Fibroblast of gingiva (primary cell): Measurements from ENCODE around the gene AP3B1.
A peak's percentile ranks its signal among the peaks of the same experiment; 100 is the strongest.
"Not testable (repeated sequence)": the region's sequence is repeated elsewhere in the genome, so short reads cannot be mapped to it uniquely, and the experiment has no call there.

Experiments used
- DNase-seq: peaks from one replicate; pipeline ENCODE4 v3.0.0-alpha.2; 2011; ENCODE audit warnings: low read depth

The AP3B1 gene

DNA sequence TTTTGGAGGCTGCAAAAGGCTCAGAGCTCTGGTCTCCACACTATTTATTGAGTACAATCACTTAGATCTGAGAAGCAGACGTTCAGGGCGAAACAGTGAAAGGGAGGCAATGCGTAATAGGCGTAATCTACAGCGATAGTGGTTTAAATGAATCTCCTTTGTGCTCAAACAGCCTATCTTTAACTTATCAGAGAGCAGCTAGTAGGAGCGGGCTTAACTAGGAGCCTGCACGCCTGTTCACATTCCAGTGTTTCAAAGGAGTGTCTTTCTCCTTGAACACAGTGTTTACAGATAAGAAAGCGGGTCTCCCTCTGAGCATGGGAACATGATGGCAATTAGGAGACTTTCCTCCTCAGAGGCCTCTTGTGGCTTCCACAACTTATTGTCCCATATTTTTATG is 49.4 kb downstream of the AP3B1 start:
- DNase-seq: no peak

DNA sequence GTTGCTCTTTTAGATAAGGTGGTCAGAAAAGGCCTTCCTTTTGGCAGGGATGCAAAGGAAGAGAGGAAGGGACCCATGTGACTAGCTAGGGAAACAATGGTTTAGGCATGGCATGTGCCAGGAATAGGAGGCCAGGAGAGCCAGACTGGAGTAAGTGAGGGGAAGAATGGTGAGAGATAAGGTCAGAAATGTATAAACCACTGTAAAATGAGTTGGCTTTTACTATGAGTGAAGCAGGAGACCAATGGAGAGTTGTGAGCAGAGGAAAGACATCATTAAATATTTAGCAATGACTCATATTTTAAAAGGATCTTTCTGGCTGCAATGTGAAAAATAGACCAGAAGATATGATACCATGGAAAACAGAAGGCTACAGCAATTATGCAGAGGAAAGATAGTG is 50.9 kb downstream of the AP3B1 start:
- peak; percentile 23 for DNase-seq

DNA sequence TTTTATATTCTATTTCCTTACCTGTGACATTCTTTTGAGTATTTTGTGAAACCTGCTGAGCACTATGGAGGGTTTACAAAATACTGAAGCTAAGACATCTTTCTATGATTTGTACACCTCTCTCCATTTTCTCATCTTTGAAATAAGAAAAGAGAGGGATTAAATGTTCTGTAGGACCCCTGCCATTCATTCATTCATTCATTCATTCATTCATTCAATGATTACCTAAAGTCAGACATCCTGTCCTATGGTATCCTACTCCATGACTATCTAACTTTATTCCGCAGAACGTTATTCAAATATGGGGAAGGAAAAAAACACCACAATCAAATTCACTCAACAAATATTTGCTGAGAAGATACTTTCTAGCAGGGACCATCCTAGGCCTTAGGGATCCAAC is 51.4 kb downstream of the AP3B1 start:
- DNase-seq: no peak

DNA sequence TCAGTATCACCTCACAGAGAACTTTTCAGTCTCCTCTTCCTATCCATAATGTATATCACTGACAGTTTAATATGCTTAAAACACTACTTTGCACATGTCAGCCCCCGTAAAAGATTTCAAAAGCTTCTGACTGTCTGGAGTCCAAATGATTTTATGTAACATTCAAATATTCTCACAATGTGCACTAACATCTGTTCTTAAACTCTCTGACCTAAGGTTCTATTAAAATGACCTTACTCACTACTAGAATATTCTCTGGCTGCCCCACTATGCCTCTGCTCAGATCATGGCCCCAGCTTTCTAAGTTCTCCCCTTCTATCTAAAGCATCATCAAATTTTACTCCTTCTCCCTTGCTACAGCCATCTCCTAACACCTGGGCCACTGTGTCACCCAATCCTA is 52.5 kb downstream of the AP3B1 start:
- DNase-seq: no peak

DNA sequence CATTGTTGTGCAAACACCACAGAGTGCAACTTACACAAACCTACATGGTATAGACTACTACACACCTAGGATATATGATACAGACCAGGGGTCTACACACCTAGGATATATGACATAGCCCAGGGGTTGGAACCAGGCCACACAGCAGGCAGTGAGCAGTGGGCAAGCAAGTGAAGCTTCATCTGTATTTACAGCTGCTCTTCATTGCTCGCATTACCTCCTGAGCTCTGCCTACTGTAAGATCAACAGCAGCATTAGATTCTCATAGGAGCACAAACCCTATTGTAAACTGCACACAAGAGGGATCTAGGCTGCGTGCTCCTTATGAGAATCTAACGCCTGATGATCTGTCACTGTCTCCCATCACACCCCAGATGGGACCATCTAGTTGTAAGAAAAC is 56.6 kb downstream of the AP3B1 start:
- no peak for DNase-seq

DNA sequence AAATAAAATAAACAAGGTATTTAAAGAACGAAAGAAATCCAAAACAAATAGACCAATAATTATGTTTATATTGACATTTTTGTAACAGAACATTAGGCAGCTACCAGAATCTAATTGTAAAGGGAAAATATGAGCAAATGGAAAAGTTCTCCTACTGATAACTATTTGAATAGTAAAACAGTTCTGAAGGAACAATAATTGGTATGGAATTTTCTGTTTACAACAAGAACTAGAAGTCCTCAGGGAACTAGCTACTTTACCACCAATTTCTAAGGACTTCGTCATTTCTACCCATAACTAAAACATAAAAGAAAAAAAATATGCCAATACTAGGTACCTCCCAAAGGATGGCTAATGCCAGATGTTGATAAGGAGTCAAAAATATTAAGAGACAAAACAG is 58.5 kb downstream of the AP3B1 start:
- peak; percentile 62 for DNase-seq

DNA sequence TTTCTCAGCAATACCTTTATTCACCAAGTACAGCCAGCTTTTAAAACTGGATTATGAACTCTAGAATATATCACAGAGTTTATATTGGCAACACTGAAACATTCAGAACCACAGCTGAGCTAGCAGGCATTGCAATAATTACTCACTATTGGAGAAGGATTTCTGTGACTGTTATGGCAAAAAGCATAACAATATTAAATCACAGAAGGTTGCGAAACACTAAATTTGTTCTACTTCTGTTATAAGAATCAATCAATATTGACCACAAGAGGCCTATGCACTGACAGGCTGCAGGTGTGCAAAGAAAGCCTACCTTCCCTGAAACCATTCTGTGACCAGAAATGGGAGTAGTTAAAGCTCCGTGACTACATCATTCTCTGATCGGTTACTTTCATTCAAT is 59.2 kb downstream of the AP3B1 start:
- DNase-seq: peak; percentile 61

DNA sequence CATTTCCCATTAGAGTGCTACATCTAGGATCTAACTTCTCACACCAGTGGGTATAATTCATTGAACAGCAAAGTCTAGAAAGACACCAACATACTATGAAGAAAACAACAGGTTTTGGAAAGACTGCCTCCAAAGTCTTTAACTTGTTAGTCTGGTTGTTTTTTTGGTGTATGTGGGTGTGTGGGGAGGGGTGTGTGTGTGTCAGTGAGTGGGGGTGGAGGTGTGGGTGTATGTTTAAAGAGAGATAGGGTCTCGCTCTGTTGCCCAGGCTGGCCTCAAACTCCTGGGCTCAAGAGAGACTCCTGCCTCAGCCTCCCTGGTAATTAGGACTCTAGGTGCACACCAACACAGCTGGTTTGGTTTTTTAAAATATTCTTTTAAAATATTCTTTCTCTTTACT is 59.7 kb downstream of the AP3B1 start:
- no peak for DNase-seq

DNA sequence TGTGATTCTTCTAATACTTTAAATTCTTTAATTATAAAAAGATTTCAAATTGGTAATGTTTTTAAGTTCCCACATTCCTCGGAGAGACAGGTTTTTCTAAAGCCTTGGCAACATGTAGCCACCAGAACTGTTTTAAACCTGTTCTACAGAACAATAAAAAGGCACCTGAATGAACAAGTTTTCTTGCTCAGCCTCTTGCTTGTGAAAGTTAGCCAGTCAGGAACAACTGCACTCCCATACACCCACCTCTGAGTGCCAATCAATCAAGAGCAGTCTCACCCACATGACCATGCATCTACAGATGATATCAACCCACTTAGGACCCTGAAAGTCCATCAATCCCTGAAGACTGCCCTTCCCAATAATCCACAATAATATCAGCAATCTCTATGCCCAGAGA is 62.3 kb downstream of the AP3B1 start:
- no peak for DNase-seq

DNA sequence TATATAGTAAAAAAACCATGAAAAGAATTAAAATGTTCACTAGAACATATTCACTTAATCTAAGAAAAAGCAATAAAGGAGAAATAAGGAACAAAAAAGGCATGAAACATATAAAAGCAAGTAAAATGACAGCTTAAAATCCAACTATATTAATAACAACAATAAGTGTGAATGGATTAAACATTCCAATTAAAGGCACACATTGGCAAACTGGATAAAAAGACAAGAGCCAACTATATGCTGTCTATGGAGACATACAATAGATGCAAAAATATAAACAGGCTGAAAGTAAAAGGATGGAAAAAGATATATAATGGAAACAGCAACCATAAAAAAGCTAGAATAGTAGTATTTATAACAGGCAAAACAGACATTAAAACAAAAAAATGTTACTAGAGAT is 70.1 kb downstream of the AP3B1 start:
- no peak for DNase-seq

DNA sequence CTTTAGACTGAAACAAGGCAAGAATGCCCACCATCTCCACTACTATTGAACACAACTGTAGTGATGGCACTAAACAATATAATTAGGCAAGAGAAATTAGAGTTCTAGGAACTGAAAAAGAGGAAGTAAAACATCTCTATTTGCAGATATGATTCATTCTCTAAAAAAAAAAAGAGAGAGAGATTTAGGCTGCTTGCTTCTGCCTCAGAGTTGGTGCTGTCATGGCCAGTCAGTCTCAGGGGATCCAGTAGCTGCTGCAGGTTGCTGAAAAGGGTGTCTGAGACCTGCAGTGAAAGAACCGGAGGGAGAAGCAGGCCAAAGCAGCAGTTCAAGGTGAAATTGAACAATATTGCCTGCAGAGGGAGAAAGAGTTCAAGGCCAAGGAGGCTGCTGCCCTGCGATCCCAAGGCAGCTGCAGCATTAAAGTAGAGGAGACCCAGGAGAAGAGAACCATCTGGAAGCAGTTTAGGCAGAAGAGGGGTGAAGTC is 72.5 kb downstream of the AP3B1 start:
- DNase-seq: peak; percentile 49

DNA sequence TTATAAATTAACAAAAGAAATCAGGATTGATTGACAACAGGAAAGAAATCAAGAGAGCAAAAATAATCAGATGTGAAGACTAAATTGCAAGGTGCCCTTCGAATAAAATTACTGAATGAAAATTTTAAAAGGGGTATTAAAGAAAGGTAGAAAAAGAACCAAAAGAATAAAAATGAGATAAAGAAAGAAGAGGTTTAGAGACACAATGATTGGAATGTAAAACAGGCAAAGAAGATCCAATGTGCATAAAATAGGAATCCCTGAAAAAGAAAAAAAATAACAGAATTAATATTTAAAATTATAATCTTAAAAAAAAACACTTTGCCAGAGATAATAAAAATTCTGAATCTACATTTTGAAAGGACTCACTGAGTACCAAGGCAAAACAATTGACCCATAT is 73.0 kb downstream of the AP3B1 start:
- DNase-seq: no peak

DNA sequence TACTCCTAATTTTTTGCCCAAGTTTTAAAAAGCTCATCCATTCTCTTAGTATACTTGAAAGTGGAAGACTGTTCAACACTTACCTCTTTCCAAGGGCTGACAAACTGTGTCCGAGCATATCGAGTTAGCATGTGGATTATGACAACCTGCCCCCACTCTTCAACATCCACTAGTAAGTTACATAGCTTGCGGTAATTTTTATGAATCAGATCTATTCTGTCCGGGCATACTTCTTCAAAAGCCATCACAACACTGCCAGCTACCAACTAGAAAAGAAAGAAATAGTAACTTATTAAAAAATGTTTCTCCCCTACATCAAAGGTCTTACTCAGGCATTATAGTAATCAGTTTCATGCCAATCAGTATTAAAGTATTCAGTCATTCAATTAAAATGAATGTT is 78.5 kb downstream of the AP3B1 start:
- DNase-seq: no peak

DNA sequence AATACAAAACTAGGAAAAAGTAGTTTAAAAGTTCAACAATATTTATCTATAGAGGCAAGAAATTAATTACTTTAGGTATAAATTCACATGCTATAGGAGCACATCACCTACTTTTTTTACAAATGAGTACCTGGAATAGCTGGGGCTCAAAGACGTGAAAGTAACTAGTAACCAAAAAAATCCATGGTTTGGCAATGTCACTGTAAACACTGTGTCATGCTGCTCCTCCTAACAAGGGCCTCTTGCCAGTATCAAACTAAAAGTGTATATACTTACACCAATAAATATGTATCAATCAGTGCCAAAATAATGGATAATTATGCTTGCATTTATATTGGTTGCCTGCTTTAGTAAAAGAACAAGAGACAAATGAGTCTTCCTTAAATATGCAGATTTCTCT is 78.9 kb downstream of the AP3B1 start:
- no peak for DNase-seq

DNA sequence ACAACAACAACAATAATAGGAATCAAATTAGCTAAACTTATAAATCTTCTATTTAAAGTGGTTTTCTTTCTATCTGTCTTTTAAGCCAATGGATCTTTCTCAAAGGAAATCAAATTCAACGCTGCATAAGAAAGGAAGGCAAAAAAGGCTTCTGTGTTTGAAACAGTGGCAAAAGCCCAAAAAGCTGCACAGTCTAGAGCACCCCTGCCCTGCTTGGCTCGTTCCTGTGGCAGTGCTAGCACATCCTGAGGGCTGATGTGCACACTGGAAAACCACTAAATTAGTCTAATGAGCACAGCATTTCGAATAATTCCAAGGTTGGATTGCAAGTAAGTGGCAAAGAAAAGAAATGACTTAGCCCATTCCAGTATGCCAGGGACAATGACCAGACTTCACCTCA is 80.7 kb downstream of the AP3B1 start:
- peak; percentile 5 for DNase-seq

DNA sequence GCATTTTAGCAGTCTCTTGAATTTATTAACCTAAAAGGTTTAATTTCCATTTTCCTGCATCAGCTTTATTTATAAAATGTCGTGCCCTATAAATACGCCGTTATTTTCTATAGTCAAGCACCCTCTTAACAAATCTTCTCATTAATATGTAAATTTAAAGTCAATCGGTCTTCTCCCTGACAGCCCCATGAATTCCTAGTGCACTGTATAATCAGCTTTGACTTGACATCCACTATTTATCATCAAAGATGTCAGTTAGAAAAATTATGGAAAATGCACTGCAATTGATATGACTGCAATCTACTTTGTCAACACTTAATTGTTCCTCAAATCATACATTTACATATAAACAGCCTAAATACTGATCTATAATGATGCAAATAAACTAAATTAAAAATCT is 83.4 kb downstream of the AP3B1 start:
- DNase-seq: no peak

DNA sequence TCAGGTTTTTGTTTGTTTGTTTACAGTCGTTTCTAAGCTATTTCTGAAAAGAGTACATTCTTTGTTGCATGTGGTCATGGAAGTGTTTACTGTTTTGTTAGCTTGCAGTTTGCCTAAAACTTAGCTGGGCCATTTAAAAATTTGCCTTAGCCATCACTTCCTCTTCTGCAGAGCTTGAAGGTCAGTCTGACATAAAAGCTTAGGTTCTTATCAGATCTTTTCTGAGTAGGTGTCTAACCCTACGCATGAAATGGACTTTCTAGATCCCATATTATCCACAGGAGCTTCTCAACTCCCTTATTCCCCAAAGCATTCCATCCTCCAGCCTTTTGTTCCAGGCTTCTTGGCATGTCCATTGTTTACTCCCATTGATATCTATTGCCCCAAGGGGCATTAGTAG is 90.3 kb downstream of the AP3B1 start:
- DNase-seq: peak; percentile 16

DNA sequence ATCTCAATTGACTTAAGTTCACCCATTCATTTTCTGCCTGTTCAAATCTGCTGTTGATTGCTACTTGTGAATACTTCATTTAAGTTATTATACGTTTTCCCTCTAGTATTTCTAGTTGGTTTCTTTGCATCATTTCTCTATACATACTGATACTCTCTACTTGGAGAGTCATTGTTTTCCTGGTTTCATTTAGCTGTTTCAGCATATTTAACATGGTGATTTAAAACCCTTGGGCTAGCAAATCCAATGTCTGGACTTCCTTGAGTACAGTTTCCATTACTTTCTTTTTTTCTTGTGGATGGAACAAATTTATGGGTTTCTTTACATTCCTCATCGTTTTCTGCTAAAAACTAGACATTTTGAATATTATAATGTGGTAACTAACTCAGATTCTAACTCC is 90.7 kb downstream of the AP3B1 start:
- DNase-seq: no peak

DNA sequence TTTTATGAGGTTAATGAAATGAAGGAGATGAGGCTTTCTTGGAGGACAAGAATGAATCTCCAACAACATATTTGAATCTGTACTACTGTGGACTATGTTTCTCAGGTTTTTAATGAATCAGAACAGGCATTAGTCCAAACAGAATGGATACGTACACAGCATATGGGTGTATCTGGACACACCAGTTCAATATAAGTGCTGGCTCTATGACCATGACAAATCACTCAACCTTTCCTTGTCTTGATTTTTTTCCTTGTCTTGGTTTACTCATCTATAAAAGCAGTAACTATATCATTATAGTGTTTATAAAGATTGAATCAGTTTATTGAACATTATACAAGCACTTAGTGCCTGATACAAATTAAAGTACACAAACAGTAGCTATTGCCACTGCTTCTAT is 104.1 kb downstream of the AP3B1 start:
- no peak for DNase-seq

DNA sequence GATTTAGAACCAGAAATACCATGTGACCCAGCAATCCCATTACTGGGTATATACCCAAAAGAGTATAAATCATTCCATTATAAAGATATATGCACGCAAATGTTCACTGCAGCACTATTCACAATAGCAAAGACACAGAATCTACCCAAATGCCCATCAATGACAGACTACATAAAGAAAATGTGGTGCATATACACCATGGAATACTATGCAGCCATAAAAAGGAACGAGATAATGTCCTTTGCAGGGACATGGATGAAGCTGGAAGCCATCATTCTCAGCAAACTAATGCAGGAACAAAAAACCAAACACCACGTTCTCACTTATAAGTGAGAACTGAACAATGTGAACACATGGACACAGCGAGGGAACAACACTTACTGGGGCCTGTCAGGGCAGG is 105.8 kb downstream of the AP3B1 start:
- not testable (repeated sequence) for DNase-seq

DNA sequence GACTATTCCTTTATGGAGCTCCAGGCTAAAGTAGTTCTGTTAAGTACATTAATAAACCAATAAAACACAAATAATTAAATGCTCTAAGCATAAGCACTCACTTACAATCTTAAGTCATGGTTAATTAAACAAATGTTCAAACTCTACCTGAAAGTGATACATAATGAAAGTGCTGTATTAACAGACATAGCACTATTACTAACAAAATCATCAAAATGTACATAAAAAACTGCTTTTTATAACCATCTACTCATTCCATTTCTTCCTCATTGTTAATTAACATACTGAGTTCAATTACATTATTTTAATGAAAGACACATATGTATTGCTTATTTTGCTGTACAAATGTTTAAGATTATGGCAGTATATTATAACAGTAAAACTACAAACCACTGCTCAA is 107.3 kb downstream of the AP3B1 start:
- no peak for DNase-seq

DNA sequence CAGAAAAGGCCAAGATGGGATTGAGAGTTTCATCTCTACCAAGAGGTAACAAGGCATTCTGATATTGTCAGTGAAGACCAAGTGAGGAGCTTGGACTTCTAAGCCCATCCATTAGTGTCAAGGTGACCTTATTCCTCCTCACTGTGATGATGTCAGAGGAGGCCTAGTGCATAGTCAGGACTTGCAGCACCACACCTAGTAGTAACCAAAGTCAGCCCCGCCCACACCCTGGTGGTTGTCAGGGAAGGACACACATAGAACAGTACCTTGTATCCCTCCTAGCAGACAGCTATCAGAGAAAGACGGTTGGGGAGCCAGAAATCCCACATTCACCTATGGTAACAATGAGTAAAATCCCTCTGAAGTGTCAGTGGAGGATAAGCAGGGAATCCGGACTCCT is 111.7 kb downstream of the AP3B1 start:
- no peak for DNase-seq

DNA sequence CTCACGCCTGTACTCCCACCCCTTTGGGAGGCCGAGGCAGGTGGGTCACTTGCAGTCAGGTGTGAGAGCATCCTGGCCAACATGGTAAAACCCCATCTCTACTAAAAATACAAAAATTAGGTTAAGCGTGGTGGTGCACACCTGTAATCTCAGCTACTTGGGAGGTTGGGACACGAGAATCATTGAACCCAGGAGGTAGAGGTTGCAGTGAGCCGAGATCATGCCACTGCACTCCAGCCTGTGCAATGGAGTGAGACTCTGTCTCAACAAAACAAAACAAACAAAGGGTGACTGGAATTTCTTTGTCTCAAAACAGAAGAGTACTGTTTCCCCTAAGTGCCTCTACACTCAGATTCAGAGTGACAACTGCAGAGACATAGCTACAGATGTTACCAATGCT is 116.1 kb downstream of the AP3B1 start:
- DNase-seq: no peak

DNA sequence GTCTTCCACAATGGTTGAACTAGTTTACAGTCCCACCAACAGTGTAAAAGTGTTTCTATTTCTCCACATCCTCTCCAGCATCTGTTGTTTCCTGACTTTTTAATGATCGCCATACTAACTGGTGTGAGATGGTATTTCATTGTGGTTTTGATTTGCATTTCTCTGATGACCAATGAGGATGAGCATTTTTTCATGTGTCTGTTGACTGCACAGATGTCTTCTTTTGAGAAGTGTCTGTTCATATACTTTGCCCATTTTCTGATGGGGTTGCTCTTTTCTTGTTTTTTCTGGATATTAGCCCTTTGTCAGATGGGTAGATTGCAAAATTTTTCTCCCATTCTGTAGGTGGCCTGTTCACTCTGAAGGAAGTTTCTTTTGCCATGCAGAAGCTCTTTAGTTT is 124.2 kb downstream of the AP3B1 start:
- DNase-seq: not testable (repeated sequence)

DNA sequence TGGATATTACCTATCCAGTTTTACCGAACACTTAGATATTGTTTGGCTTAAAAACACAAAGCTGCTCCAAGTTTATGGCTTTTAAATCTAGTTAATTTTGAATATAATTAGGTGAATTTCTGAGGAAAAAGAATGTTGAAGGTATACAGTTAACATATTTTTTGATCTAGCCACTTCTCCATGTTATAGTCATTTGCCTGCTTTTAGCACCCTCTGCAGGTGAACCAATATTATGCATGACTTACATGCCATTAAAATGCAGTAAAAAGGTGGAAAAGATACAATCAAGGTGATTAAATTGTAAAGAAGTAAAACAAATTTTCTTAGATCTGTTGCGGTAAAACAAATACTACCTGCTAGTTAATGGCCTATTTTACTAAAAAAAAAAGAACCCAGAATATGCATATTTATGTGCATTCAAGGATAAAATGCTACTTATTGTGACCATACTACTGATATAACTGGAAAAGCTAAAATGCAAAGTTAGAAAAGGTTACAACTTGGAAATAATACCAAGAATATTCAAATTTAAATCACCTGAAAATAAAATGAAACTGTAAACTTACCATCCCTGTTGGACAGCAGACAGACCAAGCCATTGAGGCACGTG is 132.1 kb downstream of the AP3B1 start:
- DNase-seq: no peak
